Ovary (tissue), 3 donors: ENCODE results near the gene CXCL3.

Experiments used
- EP300 ChIP-seq: sonication (generic); formaldehyde crosslinking; IDR thresholded peaks from one replicate; pipeline ENCODE4 v1.6.1; 2017; ENCODE audit warnings: antibody characterized with exemption
- POLR2A ChIP-seq: fragments of 450-650 bp; IDR thresholded peaks from one replicate; pipeline ENCODE4 v1.6.1; 2017; ENCODE audit warnings: antibody characterized with exemption, mild to moderate bottlenecking, moderate library complexity
- TF ChIP-seq, protein P1 (sequence below), 3 donors: fragments of 450-650 bp in 2 of 3; fragments of 200-600 bp in 1 of 3; IDR thresholded peaks; one replicate each; pipeline versions ENCODE4 v1.5.1 to v1.8.0; 2016 to 2022; ENCODE audit warnings: antibody characterized with exemption in 3 of 3, mild to moderate bottlenecking in 1 of 3
- donor health status: DM: no; HTN: no; CAD: no.

DNA sequence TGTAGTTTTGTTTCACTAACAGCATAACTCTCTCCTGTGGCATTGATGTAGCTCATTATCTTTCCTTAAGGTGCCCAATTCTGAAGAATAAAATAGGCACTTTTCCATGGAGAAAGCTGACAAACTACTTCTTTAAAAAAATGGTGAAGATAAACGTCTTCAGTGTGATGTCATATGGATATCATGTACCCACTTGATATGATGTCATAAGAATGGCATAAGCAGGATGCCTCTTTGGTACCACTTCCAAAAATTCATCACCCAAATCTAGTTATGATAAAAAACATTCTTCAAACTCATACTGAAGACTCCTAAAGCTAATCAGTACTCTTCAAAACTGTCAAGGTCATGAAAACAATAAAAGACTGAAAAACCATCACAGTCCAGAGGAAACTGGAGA is 2.9 kb upstream of the CXCL3 start:
- TF ChIP-seq, protein P1, sequence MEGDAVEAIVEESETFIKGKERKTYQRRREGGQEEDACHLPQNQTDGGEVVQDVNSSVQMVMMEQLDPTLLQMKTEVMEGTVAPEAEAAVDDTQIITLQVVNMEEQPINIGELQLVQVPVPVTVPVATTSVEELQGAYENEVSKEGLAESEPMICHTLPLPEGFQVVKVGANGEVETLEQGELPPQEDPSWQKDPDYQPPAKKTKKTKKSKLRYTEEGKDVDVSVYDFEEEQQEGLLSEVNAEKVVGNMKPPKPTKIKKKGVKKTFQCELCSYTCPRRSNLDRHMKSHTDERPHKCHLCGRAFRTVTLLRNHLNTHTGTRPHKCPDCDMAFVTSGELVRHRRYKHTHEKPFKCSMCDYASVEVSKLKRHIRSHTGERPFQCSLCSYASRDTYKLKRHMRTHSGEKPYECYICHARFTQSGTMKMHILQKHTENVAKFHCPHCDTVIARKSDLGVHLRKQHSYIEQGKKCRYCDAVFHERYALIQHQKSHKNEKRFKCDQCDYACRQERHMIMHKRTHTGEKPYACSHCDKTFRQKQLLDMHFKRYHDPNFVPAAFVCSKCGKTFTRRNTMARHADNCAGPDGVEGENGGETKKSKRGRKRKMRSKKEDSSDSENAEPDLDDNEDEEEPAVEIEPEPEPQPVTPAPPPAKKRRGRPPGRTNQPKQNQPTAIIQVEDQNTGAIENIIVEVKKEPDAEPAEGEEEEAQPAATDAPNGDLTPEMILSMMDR (IDR thresholded peaks at IDR 0.05), result no peak
- TF ChIP-seq EP300 (no peak), POLR2A (no peak)
